ENCODE measurements around the gene NKX2-8.

DNA sequence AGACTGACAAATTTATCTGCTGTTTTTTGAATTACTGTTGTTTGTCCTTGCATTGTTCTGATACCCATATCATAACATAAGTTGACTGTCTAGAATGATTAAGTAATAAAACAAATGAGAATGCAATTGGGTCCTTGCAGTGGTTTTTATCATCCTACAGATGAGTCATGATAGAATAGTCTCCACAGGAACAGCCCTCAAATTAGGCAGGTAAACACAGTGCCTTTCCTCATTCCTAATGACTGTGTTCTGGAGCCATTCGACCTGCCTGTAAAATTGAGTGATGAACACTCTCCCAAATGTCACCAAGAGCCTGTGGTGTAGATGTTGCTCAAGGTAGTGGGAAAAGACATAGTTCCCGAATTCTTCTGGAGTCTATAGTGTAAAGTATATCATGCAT, 12.3 kb downstream of the NKX2-8 start:
- TF ChIP-seq POLR2AphosphoS5 (IDR thresholded peaks at IDR 0.05; ENCODE audit: low read depth) (no peak), JUNB (IDR thresholded peaks at IDR 0.05; ENCODE audit: unreplicated experiment) (no peak), EZH2phosphoT487 (IDR thresholded peaks at IDR 0.05; ENCODE audit: unreplicated experiment) (no peak)
- TF ChIP-seq, protein P1, sequence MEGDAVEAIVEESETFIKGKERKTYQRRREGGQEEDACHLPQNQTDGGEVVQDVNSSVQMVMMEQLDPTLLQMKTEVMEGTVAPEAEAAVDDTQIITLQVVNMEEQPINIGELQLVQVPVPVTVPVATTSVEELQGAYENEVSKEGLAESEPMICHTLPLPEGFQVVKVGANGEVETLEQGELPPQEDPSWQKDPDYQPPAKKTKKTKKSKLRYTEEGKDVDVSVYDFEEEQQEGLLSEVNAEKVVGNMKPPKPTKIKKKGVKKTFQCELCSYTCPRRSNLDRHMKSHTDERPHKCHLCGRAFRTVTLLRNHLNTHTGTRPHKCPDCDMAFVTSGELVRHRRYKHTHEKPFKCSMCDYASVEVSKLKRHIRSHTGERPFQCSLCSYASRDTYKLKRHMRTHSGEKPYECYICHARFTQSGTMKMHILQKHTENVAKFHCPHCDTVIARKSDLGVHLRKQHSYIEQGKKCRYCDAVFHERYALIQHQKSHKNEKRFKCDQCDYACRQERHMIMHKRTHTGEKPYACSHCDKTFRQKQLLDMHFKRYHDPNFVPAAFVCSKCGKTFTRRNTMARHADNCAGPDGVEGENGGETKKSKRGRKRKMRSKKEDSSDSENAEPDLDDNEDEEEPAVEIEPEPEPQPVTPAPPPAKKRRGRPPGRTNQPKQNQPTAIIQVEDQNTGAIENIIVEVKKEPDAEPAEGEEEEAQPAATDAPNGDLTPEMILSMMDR (conservative IDR thresholded peaks at IDR 0.05; ENCODE audit: low read depth in 2 of 2), result no peak
